GM18951 (cell line): ENCODE measurements around the gene MICA.
"Not testable (repeated sequence)": the region's sequence is repeated elsewhere in the genome, so short reads cannot be mapped to it uniquely, and the experiment has no call there.

Experiments
- POLR2A ChIP-seq: IDR thresholded peaks from 4 replicates; pipeline ENCODE4 v1.6.1; 2011; ENCODE audit warnings: mild to moderate bottlenecking; ENCODE audit not compliant: insufficient read length, insufficient read depth; ENCODE audit errors: extremely low read depth
- in situ Hi-C: fragments of 300-500 bp; cut with MboI; formaldehyde crosslinking; loops from one replicate; pipeline ENCODE4 v1.12.0; 2022; ENCODE audit warnings: low sequenced_read_pairs, mixed read lengths, inconsistent platforms; ENCODE audit not compliant: unreplicated experiment

The MICA gene

DNA sequence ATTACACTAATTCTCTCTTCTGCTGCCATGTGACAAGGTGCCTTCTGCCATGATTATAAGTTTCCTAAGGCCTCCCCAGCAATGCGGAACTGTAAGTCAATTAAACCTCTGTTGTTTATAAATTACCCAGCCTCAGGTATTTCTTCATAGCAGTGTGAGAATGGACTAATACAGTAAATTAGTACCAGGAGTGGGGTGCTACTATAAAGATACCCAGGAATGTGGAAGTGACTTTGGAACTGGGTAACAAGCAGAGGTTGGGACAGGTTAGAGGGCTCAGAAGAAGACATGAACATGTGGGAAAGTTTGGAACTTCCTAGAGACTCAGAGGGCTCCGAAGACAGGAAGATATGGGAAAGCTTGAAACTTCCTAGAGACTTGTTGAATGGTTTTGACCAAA, 34.8 kb downstream of the MICA start:
- no peak for TF ChIP-seq POLR2A
- in situ Hi-C loops: no loop called here

- in situ Hi-C loops: no loop called here
- TF ChIP-seq POLR2A: no peak
Observed at GRCh38 chr6:31438677-31439076, 35.3 kb downstream of the MICA start.

GRCh38 chr6:31441365-31442267, 38.2 kb downstream of the MICA start:
- in situ Hi-C loops: loop anchor here (10.0 kb wide), 1 partner anchor 47 kb away; no protein-coding TSS in a partner anchor
- no peak for TF ChIP-seq POLR2A

- in situ Hi-C loops: loop anchor here (10.0 kb wide), 1 partner anchor 52 kb away; no protein-coding TSS in a partner anchor
- TF ChIP-seq POLR2A: no peak
Observed at GRCh38 chr6:31446481-31446880, 43.1 kb downstream of the MICA start.

DNA sequence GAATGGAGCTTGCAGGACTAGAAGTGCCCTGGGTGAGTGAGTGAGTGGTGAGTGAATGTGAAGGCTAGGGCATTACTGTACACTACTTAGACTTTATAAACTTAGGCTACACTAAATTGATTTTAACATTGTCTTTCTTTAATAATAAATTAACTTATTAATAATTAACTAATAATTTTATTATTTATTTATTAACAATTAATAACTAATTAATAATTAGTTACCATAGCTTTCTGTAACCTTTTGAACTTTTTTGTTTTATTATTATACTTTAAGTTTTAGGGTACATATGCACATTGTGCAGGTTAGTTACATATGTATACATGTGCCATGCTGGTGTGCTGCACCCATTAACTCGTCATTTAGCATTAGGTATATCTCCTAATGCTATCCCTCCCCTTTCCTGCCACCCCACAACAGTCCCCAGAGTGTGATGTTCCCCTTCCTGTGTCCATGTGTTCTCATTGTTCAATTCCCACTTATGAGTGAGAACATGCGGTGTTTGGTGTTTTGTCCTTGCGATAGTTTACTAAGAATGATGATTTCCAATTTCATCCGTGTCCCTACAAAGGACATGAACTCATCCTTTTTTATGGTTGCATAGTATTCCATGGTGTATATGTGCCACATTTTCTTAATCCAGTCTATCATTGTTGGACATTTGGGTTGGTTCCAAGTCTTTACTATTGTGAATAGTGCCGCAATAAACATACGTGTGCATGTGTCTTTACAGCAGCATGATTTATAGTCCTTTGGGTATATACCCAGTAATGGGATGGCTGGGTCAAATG, 43.8 kb downstream of the MICA start:
- in situ Hi-C loops: loop anchor here (10.0 kb wide), 1 partner anchor 52 kb away; no protein-coding TSS in a partner anchor

GRCh38 chr6:31450751-31451150, 47.4 kb downstream of the MICA start:
- in situ Hi-C loops: no loop called here
- no peak for TF ChIP-seq POLR2A

GRCh38 chr6:31452859-31453258, 49.5 kb downstream of the MICA start:
- in situ Hi-C loops: no loop called here
- no peak for TF ChIP-seq POLR2A

DNA sequence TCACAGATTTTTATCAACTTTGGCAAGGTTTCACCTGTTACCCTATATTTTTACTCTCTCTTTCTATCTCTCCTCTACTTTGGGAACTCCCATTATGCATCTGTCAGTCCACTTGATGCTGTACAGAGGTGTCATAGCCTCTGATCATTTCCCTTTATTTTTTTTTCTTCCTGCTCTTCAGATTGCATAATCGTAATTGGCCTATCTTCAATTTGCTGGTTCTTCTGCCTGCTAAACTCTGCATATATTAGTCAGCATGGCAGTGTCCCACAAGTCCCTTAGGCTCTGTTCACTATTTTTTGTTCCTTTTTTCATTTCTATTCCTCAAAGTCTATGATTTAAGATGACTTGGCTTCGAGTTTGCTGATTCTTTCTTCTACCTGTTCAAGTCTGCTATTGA, 49.9 kb downstream of the MICA start:
- in situ Hi-C loops: no loop called here
- no peak for TF ChIP-seq POLR2A

DNA sequence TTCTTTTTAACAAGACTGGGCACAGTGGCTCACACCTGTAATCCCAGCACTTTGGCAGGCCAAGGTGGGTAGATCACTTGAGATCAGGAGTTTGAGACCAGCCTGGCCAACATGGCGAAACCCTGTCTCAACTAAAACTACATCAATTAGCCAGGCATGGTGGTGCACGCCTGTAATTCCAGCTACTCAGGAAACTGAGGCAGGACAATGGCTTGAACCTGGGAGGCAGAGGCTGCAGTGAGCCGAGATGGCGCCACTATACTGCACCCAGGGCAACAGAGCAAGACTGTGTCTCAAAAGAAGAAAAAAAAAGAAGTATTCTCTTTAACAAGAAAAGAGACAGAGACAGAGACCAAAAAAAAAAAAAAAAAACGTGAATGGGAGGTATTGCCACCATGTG, 56.5 kb downstream of the MICA start:
- in situ Hi-C loops: not testable (repeated sequence)

- in situ Hi-C loops: no loop called here
- TF ChIP-seq POLR2A: no peak
Observed at GRCh38 chr6:31460361-31461025, 57.1 kb downstream of the MICA start.

DNA sequence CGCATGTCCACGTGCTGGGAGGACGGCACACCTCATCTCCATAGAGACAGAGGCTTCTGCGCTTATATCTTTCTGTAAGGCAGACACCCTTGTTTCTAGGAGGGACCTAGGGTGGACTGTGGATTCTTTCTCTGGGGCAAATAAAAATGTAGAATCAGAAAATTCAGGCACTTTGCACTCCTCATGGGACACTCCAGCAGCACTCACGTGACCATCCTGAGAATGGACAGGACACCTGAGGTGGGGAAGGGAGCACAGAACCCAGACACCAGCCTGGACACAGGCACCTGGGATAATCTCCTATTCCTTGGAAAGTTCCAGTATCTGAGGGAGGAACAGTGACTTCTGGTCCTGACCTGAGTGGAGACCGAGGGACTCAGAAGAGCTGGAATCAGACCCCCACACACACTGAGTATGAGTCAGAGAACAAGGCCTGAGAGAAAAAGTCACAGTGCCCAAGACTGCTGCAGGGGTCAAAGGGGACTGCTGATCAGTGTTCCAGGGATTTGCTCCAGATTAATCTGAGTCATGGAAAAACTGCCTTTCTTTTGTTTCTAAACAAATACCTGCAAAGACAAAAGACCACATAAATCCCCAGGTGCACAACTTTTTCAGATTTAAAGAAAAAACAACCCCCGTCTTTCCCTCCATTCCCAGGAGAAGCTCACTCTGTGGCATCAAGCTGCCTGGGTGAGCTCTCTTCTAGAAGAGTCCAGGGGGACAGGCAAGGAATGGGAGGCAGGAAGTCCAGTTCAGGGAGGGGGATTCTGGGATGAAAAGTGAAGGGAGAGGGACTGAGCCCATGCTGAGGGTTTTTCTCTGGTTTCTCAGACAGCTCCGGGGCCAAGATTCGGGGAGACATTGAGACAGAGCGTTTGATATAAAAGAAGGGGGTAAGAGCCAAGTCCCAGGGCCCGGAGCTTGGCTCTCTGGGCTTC, 58.9 kb downstream of the MICA start:
- in situ Hi-C loops: no loop called here

More for the DNA sequence above, 58.9 kb downstream of the MICA start:
- no peak for TF ChIP-seq POLR2A
